IPS DF 6.9 (cell line): ENCODE results near the gene ZNF689.

ENCODE experiments used
- DNase-seq: peaks from one replicate; pipeline ENCODE4 v3.0.0-alpha.2; 2013; ENCODE audit warnings: low read depth, low spot score
- H3K27ac ChIP-seq: one replicate; pipeline ENCODE4 v1.5.1; 2013; ENCODE audit warnings: low read length, control low read depth
- H3K27me3 ChIP-seq: 2 replicates; pipeline ENCODE4 v1.6.1; 2013; ENCODE audit warnings: mild to moderate bottlenecking, low read length; ENCODE audit not compliant: control insufficient read depth, insufficient read depth
- H3K36me3 ChIP-seq: 2 replicates; pipeline ENCODE4 v1.6.1; 2013; ENCODE audit warnings: low read length; ENCODE audit not compliant: control insufficient read depth, insufficient read depth
- H3K4me1 ChIP-seq: 2 replicates; pipeline ENCODE4 v1.6.1; 2013; ENCODE audit warnings: low read length; ENCODE audit not compliant: control insufficient read depth, insufficient read depth
- H3K4me3 ChIP-seq: 2 replicates; pipeline ENCODE4 v1.5.1; 2013; ENCODE audit warnings: mild to moderate bottlenecking, low read length
- H3K9me3 ChIP-seq: 2 replicates; pipeline ENCODE4 v1.6.1; 2013; ENCODE audit warnings: low read length, inconsistent platforms; ENCODE audit not compliant: control insufficient read depth, insufficient read depth
- WGBS: extraction: QIAGEN DNeasy Blood & Tissue Kit; methylation state at CpG from one replicate; pipeline ENCODE4 v1.1.7; 2013; ENCODE audit warnings: mixed read lengths, missing lambda C conversion rate; ENCODE audit not compliant: insufficient read length, insufficient coverage; 5-methylcytosine and 5-hydroxymethylcytosine counted together

Gene ZNF689

DNA sequence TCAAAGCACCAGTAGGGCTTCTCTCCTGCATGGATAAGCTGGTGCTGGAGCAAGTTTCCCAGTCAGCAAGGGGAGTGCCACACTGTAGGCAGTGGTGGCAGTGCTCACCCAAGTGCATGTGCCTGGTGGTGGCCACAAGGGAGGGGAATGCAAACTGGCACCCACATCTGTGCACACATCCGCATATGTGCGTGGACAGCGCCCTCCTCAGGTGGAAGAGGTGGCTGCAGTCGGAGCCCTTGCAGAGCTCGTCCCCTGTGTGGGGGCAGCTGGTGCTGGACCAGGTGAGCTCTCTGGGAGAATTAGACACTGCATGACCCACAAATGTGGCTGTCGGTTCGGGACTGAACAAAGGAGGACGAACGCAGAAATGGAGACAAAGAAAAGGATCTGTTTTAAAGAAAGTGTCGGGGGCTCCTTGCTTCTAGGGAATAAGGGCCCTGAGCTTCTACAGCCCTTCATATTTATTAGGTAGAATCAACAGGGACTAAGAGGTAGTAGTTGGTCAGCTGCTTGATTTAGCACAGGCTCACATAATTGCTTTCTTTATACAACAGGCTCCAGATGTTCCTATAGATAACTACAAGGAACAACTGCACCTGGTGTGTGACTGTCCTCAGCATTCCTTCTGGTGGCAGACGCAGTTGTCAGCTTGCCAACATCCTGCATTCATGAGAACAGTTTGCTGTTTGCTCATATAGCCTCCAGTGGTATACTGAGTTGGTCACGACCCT is 5.3 kb upstream of the ZNF689 start:
- Histone ChIP-seq H3K9me3 (no peaks in the 10 kb centered on the region), H3K4me1 (no peaks in the 10 kb centered on the region), H3K27ac (no peak overlapping the region), H3K36me3 (no peaks in the 10 kb centered on the region), H3K4me3 (no peak overlapping the region), H3K27me3 (no peaks in the 10 kb centered on the region)
- whole genome bisulfite sequencing, result no CpG with 5 or more reads among the region's 12 CpGs
- no peak for DNase-seq

DNA sequence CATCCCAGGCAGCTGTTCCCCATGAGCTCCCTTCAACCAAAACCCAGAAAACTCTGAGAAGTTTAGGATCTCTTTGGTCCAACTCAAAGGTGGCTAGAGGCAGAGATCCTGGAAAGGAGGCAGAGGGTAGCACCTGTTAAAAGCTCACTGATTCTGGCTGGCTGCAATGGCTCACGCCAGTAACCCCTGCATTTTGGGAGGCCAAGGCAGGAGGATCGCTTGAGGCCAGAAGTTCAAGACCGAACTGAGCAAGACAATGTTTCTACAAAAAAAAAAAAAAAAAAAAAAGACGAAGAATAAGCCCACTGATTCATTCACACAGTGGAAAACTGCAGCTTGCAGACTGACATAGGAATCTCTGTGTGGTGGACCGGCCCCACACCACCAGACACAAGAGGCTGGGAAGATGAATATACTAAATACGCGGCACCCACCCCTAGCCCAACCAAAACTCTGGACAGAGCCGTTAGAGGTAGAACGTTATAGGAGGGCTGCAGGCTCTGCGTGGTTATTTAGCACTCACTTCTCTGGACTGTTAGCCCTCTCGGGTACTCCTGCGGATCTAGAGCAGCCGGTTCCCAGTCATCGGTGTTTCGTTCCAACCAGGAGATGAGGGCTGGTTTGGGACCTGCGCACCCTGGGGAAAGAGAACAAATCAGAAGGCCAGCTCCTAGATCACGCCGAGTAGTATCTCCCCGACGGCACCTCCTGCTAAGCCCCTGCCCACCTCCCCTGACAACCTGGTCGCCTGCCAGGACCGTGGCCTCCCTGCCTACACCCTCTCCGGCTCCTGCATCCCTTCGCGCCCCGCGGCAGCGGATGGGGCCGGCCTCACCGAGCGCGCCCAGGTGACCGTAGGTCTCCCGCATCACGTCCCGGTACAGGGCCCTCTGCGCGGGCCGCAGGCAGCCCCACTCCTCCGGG is 925 bp downstream of the ZNF689 start:
- no CpG with 5 or more reads among the region's 40 CpGs for WGBS
- DNase-seq, result no peak

DNA sequence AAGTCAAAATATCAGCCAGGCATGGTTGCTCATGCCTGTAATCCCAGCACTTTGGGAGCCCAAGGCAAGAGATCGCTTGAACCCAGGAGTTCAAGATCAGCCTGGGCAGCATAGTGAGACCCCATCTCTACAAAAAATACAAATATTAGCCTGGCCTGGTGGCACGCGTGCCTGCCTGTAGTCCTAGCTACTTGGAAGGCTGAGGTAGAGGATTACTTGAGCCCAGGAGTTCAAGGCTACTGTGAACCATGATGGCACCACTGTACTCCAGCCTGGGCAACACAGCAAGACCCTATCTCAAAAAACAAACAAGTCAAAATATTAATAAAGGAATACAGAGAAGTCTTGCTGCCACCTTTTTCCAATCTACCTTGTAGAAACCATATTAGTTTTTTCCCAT is 4.2 kb downstream of the ZNF689 start:
- H3K27me3 ChIP-seq, result no peaks in the 10 kb centered on the region
- H3K4me1 ChIP-seq, result no peaks in the 10 kb centered on the region
- DNase-seq, result no peak
- no CpG with 5 or more reads among the region's 3 CpGs for WGBS
- H3K36me3 ChIP-seq, result peaks cover 16% of the 10 kb centered on the region
- H3K27ac ChIP-seq, result no peak overlapping the region
- no peak overlapping the region for H3K4me3 ChIP-seq
- no peaks in the 10 kb centered on the region for H3K9me3 ChIP-seq

More for the DNA sequence above, 925 bp downstream of the ZNF689 start:
- no peaks in the 10 kb centered on the region for H3K4me1 ChIP-seq
- H3K4me3 ChIP-seq, result peak overlapping the region; percentile 77
- H3K27me3 ChIP-seq, result no peaks in the 10 kb centered on the region
- H3K27ac ChIP-seq, result no peak overlapping the region
- H3K36me3 ChIP-seq, result peaks cover 9% of the 10 kb centered on the region
- H3K9me3 ChIP-seq, result no peaks in the 10 kb centered on the region

DNA sequence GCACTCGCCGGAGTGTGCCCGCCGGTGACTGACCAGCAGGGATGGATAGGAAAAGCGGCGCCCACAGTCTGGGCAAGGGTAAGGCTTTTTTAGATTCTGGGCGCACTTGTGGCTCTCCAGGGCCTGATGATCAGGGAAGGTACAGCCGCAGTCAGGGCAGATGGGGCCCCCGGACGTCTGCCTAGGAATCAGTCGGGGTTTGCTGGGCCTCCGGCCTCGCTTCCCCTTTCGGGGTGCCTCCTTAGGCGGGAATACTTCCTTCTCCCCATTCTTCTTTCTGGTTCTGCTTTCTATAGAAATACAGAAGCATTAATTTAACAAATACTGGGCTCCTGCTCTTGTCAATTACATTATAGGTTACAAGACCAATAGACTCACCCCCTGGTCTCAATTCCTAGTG is 5.0 kb downstream of the ZNF689 start:
- H3K4me1 ChIP-seq, result no peaks in the 10 kb centered on the region
- DNase-seq, result no peak
- H3K4me3 ChIP-seq, result no peak overlapping the region
- no CpG with 5 or more reads among the region's 15 CpGs for WGBS
- no peak overlapping the region for H3K27ac ChIP-seq
- no peaks in the 10 kb centered on the region for H3K9me3 ChIP-seq
- H3K27me3 ChIP-seq, result no peaks in the 10 kb centered on the region
- peaks cover 16% of the 10 kb centered on the region for H3K36me3 ChIP-seq

DNA sequence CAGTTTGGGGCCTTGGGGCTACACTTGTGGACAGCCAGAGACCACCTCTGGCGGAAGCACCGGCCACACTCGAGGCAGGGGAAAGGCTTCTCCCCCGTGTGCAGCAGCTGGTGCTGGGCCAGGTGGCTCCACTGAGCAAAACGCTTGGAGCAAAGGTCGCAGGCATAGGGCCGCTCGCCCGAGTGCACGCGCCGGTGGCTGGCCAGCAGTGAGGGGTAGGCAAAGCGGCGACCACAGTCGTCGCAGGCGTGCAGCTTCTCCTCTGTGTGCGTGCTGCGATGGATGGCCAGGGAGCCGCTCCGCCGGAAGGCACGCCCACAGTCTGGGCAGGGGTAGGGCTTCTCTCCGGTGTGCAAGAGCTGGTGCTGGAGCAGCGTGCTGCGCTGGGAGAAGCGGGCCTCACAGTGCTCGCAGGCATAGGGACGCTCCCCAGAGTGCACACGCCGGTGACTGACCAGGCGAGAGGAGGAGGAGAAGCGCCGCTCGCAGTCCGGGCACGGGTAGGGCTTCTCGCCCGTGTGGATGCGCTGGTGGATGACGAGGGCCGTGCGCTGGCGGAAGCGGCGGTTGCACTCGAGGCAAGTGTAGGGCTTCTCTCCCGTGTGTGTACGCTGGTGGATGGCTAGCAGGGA is 5.8 kb downstream of the ZNF689 start:
- no peak for DNase-seq
- no peak overlapping the region for H3K4me3 ChIP-seq
- no CpG with 5 or more reads among the region's 49 CpGs for WGBS
- H3K27ac ChIP-seq, result no peak overlapping the region
- H3K4me1 ChIP-seq, result no peaks in the 10 kb centered on the region
- no peaks in the 10 kb centered on the region for H3K27me3 ChIP-seq
- no peaks in the 10 kb centered on the region for H3K9me3 ChIP-seq
- peaks cover 16% of the 10 kb centered on the region for H3K36me3 ChIP-seq

DNA sequence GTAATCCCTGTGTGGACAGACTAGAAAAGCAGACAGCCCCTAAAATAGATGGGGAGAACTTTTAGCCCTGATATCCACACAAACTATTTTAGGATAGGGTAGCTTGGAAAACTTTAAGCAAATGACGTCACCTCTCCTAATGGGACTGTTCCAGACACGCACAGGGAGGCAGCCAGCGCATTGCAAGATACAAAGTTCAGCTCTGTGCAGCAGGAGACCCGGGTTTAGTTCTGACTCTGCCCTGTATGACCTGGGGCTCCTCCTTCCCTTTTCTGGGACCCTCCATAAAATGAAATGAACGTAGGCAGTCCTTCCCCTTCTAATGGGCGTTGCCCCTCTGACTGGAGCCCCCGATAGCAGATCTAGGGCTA is 6.3 kb downstream of the ZNF689 start:
- WGBS, result no CpG with 5 or more reads among the region's 7 CpGs
- Histone ChIP-seq H3K4me3 (no peak overlapping the region), H3K36me3 (peaks cover 16% of the 10 kb centered on the region), H3K9me3 (no peaks in the 10 kb centered on the region), H3K27ac (no peak overlapping the region), H3K27me3 (no peaks in the 10 kb centered on the region), H3K4me1 (no peaks in the 10 kb centered on the region)
- DNase-seq, result no peak

DNA sequence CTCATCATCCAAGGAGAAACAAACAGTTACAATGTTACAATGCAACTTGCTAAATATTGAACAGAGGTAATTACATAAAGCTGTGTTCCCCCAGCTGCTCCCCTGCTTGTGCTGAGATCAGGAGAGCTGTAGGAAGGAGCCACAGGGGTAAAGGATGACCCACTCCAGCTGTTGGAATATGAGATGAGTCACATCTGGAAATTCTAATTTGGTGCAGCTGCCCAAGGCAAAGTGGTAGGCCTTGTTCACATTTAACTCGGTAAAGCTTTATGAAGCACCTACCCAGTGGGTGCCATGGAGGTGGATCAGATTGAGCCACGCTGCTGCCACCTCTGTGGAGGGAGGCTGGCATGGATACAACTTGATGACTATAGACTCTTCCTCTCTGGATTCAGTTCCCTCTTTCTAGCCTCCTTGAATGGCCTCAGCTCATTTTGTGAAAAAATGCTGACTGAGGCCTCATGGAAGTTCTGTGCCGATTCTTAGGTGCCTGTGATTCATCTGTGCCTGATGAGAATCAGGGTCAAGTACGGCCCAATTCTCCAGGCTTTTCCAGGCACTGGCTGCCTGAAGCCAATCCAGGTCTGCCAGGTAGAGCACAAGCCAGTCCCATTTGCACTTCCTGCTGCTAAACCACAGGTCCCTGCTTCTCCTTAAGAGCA is 7.4 kb downstream of the ZNF689 start:
- WGBS, result no CpG with 5 or more reads among the region's 4 CpGs
- H3K4me1 ChIP-seq, result no peaks in the 10 kb centered on the region
- no peaks in the 10 kb centered on the region for H3K27me3 ChIP-seq
- no peaks in the 10 kb centered on the region for H3K9me3 ChIP-seq
- no peak for DNase-seq
- H3K4me3 ChIP-seq, result no peak overlapping the region
- peaks cover 16% of the 10 kb centered on the region for H3K36me3 ChIP-seq
- no peak overlapping the region for H3K27ac ChIP-seq

DNA sequence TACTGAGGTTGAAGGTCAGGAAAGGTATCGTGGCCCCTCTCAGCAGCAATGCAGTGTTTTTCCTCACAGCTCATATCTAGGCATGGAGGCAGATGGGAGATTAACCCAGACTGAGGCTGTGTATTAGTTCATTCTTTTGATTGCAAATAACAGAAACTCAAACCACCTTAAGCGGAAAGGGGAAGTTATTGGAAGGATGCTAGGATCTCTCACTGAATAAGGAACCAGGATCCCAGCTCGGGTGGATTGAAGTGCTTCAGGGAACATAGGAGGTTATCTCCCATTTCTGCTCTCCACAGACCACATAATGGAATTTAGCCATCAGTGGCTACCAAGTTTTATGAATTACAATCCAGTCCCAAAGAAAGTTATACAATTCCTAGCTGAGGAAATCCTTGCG is 8.2 kb downstream of the ZNF689 start:
- WGBS, result no CpG with 5 or more reads among the region's 4 CpGs
- no peaks in the 10 kb centered on the region for H3K9me3 ChIP-seq
- H3K36me3 ChIP-seq, result peaks cover 16% of the 10 kb centered on the region
- no peak overlapping the region for H3K4me3 ChIP-seq
- no peak overlapping the region for H3K27ac ChIP-seq
- no peaks in the 10 kb centered on the region for H3K27me3 ChIP-seq
- no peaks in the 10 kb centered on the region for H3K4me1 ChIP-seq
- no peak for DNase-seq

DNA sequence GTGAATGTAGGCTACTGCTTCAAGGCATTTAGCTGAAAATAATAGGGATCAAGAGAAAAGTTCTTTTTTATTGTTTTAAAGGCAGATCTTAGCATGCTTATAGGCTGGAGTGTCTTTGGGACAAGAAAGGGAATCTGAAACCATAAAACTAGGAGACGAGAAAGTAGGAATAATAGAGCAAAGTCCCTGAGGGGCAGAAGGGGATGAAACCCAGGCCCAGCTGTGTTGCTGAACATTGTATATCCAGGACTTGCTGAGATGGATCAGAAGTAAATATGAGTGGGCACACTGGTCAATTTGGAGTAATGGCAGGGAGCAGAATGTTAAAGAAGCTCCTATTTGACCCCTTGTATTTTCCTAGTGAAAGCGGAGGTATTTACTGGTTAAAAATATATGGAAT is 9.3 kb downstream of the ZNF689 start:
- Histone ChIP-seq H3K27me3 (no peaks in the 10 kb centered on the region), H3K4me3 (no peak overlapping the region), H3K4me1 (no peaks in the 10 kb centered on the region), H3K9me3 (no peaks in the 10 kb centered on the region), H3K27ac (no peak overlapping the region), H3K36me3 (peaks cover 16% of the 10 kb centered on the region)
- DNase-seq, result no peak
- WGBS, result no CpG with 5 or more reads among the region's 2 CpGs

DNA sequence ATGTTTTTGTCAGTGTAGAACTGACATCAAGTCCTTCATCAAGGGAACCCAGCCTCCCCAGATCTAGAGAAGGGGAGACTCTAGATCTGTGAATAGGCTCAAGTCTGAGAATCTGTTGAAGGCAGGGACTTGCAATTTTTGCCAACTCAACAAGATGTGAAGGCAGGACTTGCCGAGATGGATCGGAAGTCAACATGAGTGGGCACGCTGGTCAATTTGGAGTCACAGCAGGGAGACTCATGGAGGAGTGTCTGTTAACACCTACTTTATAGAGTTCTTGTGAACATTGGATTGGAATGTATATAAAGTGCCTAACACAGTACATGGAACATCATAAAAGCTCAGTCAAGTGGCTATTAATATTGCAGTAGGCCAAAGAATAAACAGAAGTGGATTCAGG is 10.0 kb downstream of the ZNF689 start:
- no peaks in the 10 kb centered on the region for H3K9me3 ChIP-seq
- H3K27ac ChIP-seq, result no peak overlapping the region
- WGBS, result no CpG with 5 or more reads among the region's 3 CpGs
- DNase-seq, result no peak
- no peaks in the 10 kb centered on the region for H3K27me3 ChIP-seq
- peaks cover 16% of the 10 kb centered on the region for H3K36me3 ChIP-seq
- H3K4me3 ChIP-seq, result no peak overlapping the region
- H3K4me1 ChIP-seq, result no peaks in the 10 kb centered on the region
